Neural cell (in vitro differentiated cells): ENCODE results near the gene UBR2. TPM values are rescaled to one million over a fixed set of nuclear protein-coding genes. Genes with fewer than 3 reads are reported as not detected.

ENCODE experiments used
- H2AFZ ChIP-seq: fragments of 200-600, 300-800 bp; sonication (generic), shearing (Covaris generic); 2 replicates; pipeline ENCODE4 v1.6.0; 2014; ENCODE audit warnings: low read depth, mild to moderate bottlenecking, antibody characterized with exemption, low read length, moderate library complexity
- H3F3A ChIP-seq: fragments of 200-600 bp; shearing (Covaris generic); 2 replicates; pipeline ENCODE4 v1.6.1; 2016; ENCODE audit warnings: mild to moderate bottlenecking, moderate library complexity, mixed read lengths, antibody characterized with exemption, low read length; ENCODE audit not compliant: insufficient read depth, poor library complexity, severe bottlenecking
- H3K27ac ChIP-seq: fragments of 200-600, 300-800 bp; sonication (generic), shearing (Covaris generic); 2 replicates; pipeline ENCODE4 v1.5.1; 2014; ENCODE audit warnings: mild to moderate bottlenecking, low read length, moderate library complexity
- H3K27me3 ChIP-seq: fragments of 300-800, 200-600 bp; sonication (generic), shearing (Covaris generic); 2 replicates; pipeline ENCODE4 v1.6.0; 2014; ENCODE audit warnings: mild to moderate bottlenecking, low read depth, low read length, moderate library complexity; ENCODE audit not compliant: insufficient read depth
- H3K36me3 ChIP-seq: fragments of 300-800, 200-600 bp; sonication (generic), shearing (Covaris generic); 2 replicates; pipeline ENCODE4 v1.5.1; 2014; ENCODE audit warnings: mild to moderate bottlenecking, antibody characterized with exemption, low read length, moderate library complexity; ENCODE audit not compliant: insufficient read depth
- H3K4me2 ChIP-seq: fragments of 300-800, 200-600 bp; sonication (generic), shearing (Covaris generic); 2 replicates; pipeline ENCODE4 v1.6.0; 2014; ENCODE audit warnings: mild to moderate bottlenecking, low read length
- H3K4me3 ChIP-seq: fragments of 300-800, 200-600 bp; sonication (generic), shearing (Covaris generic); 2 replicates; pipeline ENCODE4 v1.5.1; 2014; ENCODE audit warnings: mild to moderate bottlenecking, low read length, moderate library complexity
- H3K79me2 ChIP-seq: fragments of 200-600 bp; shearing (Covaris generic); replicated peaks from 2 replicates; pipeline ENCODE4 v1.6.0; 2014; ENCODE audit warnings: mild to moderate bottlenecking, low read length, moderate library complexity; ENCODE audit not compliant: insufficient read depth
- H3K9ac ChIP-seq: fragments of 300-800, 200-600 bp; sonication (generic), shearing (Covaris generic); 2 replicates; pipeline ENCODE4 v1.6.1; 2016; ENCODE audit warnings: mild to moderate bottlenecking, low read length, mixed read lengths
- H3K9me2 ChIP-seq: fragments of 200-600 bp; shearing (Covaris generic); 2 replicates; pipeline ENCODE4 v1.6.1; 2016; ENCODE audit warnings: mild to moderate bottlenecking, low read length, mixed read lengths; ENCODE audit not compliant: insufficient read depth
- H3K9me3 ChIP-seq: fragments of 200-600, 300-800 bp; sonication (generic), shearing (Covaris generic); 2 replicates; pipeline ENCODE4 v1.6.1; 2016; ENCODE audit warnings: mild to moderate bottlenecking, mixed run types, low read length, moderate library complexity, mixed read lengths
- H4K20me1 ChIP-seq: fragments of 200-600 bp; shearing (Covaris generic); 2 replicates; pipeline ENCODE4 v1.6.1; 2016; ENCODE audit warnings: mild to moderate bottlenecking, mixed run types; ENCODE audit not compliant: insufficient read depth
- CTCF ChIP-seq: fragments of 450-650 bp; IDR thresholded peaks from 2 replicates; pipeline ENCODE4 v1.5.1; 2014; ENCODE audit warnings: antibody characterized with exemption, mild to moderate bottlenecking, moderate library complexity; ENCODE audit not compliant: poor library complexity, severe bottlenecking
- EP300 ChIP-seq: fragments of 450-650 bp; conservative IDR thresholded peaks from 2 replicates; pipeline ENCODE4 v1.6.1; 2014; ENCODE audit warnings: antibody characterized with exemption, mild to moderate bottlenecking, moderate library complexity; ENCODE audit not compliant: poor library complexity, severe bottlenecking
- EZH2 ChIP-seq: fragments of 200-600, 300-800 bp; shearing (Covaris generic), sonication (generic); IDR thresholded peaks from 2 replicates; pipeline ENCODE4 v1.6.1; 2014; ENCODE audit warnings: antibody characterized with exemption, low read length, borderline replicate concordance, mild to moderate bottlenecking; ENCODE audit not compliant: insufficient read depth, poor library complexity, severe bottlenecking
- MXI1 ChIP-seq: fragments of 450-650 bp; conservative IDR thresholded peaks from 2 replicates; pipeline ENCODE4 v1.6.1; 2014; ENCODE audit warnings: antibody characterized with exemption, mild to moderate bottlenecking; ENCODE audit not compliant: poor library complexity, severe bottlenecking
- POLR2AphosphoS5 ChIP-seq: IDR thresholded peaks from 2 replicates; pipeline ENCODE4 v1.6.1; 2012
- RAD21 ChIP-seq: fragments of 450-650 bp; conservative IDR thresholded peaks from 2 replicates; pipeline ENCODE4 v1.6.1; 2014; ENCODE audit warnings: antibody characterized with exemption, mild to moderate bottlenecking, moderate library complexity
- REST ChIP-seq: IDR thresholded peaks from 2 replicates; pipeline ENCODE4 v1.6.1; 2012; ENCODE audit warnings: borderline replicate concordance
- SMC3 ChIP-seq: fragments of 450-650 bp; conservative IDR thresholded peaks from 2 replicates; pipeline ENCODE4 v1.6.1; 2014; ENCODE audit warnings: antibody characterized with exemption, mild to moderate bottlenecking, moderate library complexity; ENCODE audit not compliant: poor library complexity
- TAF1 ChIP-seq: IDR thresholded peaks from 2 replicates; pipeline ENCODE4 v1.6.1; 2012; ENCODE audit warnings: low read depth
- polyA plus RNA-seq: library from polyadenylated mRNA; depleted of rRNA; stranded (reverse); fragments of >200 nt; gene quantifications from 2 replicates; pipeline ENCODE4 v1.2.3, GENCODE V29; 2014

Gene UBR2
- polyA plus RNA-seq, 1 donor from 2014 or later: 24.4 TPM

GRCh38 chr6:42722497-42722896, 158.7 kb downstream of the UBR2 start, which contains the start of gene PRPH2:
TSS of gene PRPH2 (minus strand) at chr6:42722597. CDS start at chr6:42722334, 263 bp downstream.
- no peak within 1 kb of the TSS for H3K27ac ChIP-seq
- no peak within 1 kb of the TSS for H3K4me3 ChIP-seq
- no peak for TF ChIP-seq CTCF
- no peak for TF ChIP-seq RAD21
- no peak for TF ChIP-seq REST
- TF ChIP-seq TAF1: no peak
- no peak within 1 kb of the TSS for H3K4me2 ChIP-seq
- H3K27me3 ChIP-seq: no peaks in the 10 kb centered on the region
- no peaks in the 10 kb centered on the region for H3K79me2 ChIP-seq
- H3K9ac ChIP-seq: no peak within 1 kb of the TSS
- no peaks in the 10 kb centered on the region for H3K9me3 ChIP-seq
- no peak within 1 kb of the TSS for H2AFZ ChIP-seq
- no peaks in the 10 kb centered on the region for H3K36me3 ChIP-seq
- no peaks in the 10 kb centered on the region for H4K20me1 ChIP-seq
- no peaks in the 10 kb centered on the region for H3K9me2 ChIP-seq
- H3F3A ChIP-seq: no peaks in the 10 kb centered on the region

DNA sequence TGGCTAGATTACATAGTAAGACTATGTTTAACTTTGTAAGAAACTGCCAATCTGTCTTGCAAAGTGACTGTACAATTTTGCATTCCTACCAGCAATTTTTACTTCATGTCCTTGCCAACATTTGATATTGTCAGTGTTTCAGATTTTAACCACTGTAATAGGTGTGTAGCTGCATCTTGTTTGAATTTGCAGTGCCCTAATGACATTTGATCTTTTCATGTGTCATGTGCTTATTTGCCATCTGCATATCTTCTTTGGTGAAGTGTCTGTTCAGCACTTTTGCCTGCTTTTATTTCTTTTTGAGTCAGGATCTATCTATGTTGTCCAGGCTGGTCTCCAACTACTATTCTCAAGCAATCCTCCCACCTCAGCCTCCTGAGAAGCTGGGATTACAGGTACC, 161.0 kb downstream of the UBR2 start:
- Histone ChIP-seq H3K9me3 (no peaks in the 10 kb centered on the region), H4K20me1 (no peaks in the 10 kb centered on the region), H3K79me2 (no peaks in the 10 kb centered on the region), H2AFZ (no peak overlapping the region), H3K9ac (no peak overlapping the region), H3F3A (no peaks in the 10 kb centered on the region), H3K4me2 (no peak overlapping the region), H3K9me2 (no peaks in the 10 kb centered on the region), H3K27me3 (no peaks in the 10 kb centered on the region), H3K4me3 (no peak overlapping the region), H3K27ac (no peak overlapping the region), H3K36me3 (no peaks in the 10 kb centered on the region)
- TF ChIP-seq RAD21 (no peak), CTCF (no peak), EP300 (no peak), TAF1 (no peak), EZH2 (no peak), SMC3 (no peak), REST (no peak), POLR2AphosphoS5 (no peak), MXI1 (no peak)
